Measurements from ENCODE around the gene CHKA. TPM values are rescaled to one million over a fixed set of nuclear protein-coding genes. Genes with fewer than 3 reads are reported as not detected.
"Not testable (repeated sequence)": the region's sequence is repeated elsewhere in the genome, so short reads cannot be mapped to it uniquely, and the experiment has no call there.

CHKA gene
- polyA plus RNA-seq, 1 donor = 21.4 TPM

GRCh38 chr11:68116126-68116525, 5.1 kb downstream of the CHKA start:
- DNase-seq (ENCODE audit: low read depth) = no peak

GRCh38 chr11:68115285-68115684, 5.9 kb downstream of the CHKA start:
- no peak for DNase-seq (ENCODE audit: low read depth)

GRCh38 chr11:68113986-68114385, 7.2 kb downstream of the CHKA start:
- no peak for DNase-seq (ENCODE audit: low read depth)

- no peak for DNase-seq (ENCODE audit: low read depth)
Measured at GRCh38 chr11:68107689-68108088, 13.5 kb downstream of the CHKA start.

GRCh38 chr11:68106165-68106940, 14.8 kb downstream of the CHKA start:
- DNase-seq (ENCODE audit: low read depth) = no peak

GRCh38 chr11:68099474-68100405, 21.4 kb downstream of the CHKA start:
- DNase-seq (ENCODE audit: low read depth) = no peak

GRCh38 chr11:68099057-68099456, 22.1 kb downstream of the CHKA start:
- DNase-seq (ENCODE audit: low read depth) = no peak

- DNase-seq (ENCODE audit: low read depth) = no peak
Measured at GRCh38 chr11:68096962-68097361, 24.2 kb downstream of the CHKA start.

- no peak for DNase-seq (ENCODE audit: low read depth)
Measured at GRCh38 chr11:68093565-68093964, 27.6 kb downstream of the CHKA start.

GRCh38 chr11:68092946-68093345, 28.2 kb downstream of the CHKA start:
- DNase-seq (ENCODE audit: low read depth) = not testable (repeated sequence)

GRCh38 chr11:68092411-68092810, 28.8 kb downstream of the CHKA start:
- DNase-seq (ENCODE audit: low read depth) = no peak

GRCh38 chr11:68090706-68091105, 30.5 kb downstream of the CHKA start:
- DNase-seq (ENCODE audit: low read depth) = no peak

GRCh38 chr11:68090287-68090686, 30.9 kb downstream of the CHKA start:
- no peak for DNase-seq (ENCODE audit: low read depth)

- DNase-seq (ENCODE audit: low read depth) = no peak
Measured at GRCh38 chr11:68089679-68090078, 31.5 kb downstream of the CHKA start.

GRCh38 chr11:68083517-68083916, 37.7 kb downstream of the CHKA start:
- no peak for DNase-seq (ENCODE audit: low read depth)

- no peak for DNase-seq (ENCODE audit: low read depth)
Measured at GRCh38 chr11:68082481-68082880, 38.7 kb downstream of the CHKA start.

GRCh38 chr11:68081691-68082090, 39.5 kb downstream of the CHKA start:
- no peak for DNase-seq (ENCODE audit: low read depth)

GRCh38 chr11:68080860-68081259, 40.3 kb downstream of the CHKA start:
- DNase-seq (ENCODE audit: low read depth) = no peak

GRCh38 chr11:68077617-68078582, 43.3 kb downstream of the CHKA start:
- no peak for DNase-seq (ENCODE audit: low read depth)

GRCh38 chr11:68076371-68077042, 44.7 kb downstream of the CHKA start:
- no peak for DNase-seq (ENCODE audit: low read depth)

All from forelimb muscle (tissue), 1 donor.